SU-DHL-6 (cell line): ENCODE data around the gene MND1.

Experiments
- H2AFZ ChIP-seq: fragments of 200-600 bp; sonication (generic); 2 replicates; pipeline ENCODE4 v1.6.1; 2014; ENCODE audit warnings: low read depth, mild to moderate bottlenecking, moderate library complexity, mixed read lengths, antibody characterized with exemption, low read length; ENCODE audit not compliant: severe bottlenecking
- H3F3A ChIP-seq: fragments of 200-600 bp; shearing (Covaris generic); 2 replicates; pipeline ENCODE4 v1.6.0; 2016; ENCODE audit warnings: antibody characterized with exemption, mild to moderate bottlenecking; ENCODE audit not compliant: insufficient read depth
- H3K27ac ChIP-seq: fragments of 200-600 bp; sonication (generic); 2 replicates; pipeline ENCODE4 v1.5.1; 2016; ENCODE audit warnings: low read depth, mild to moderate bottlenecking, low read length, moderate library complexity, mixed read lengths
- H3K27me3 ChIP-seq: fragments of 200-600 bp; sonication (generic), shearing (Covaris generic); 2 replicates; pipeline ENCODE4 v1.6.0; 2014; ENCODE audit warnings: mild to moderate bottlenecking, low read length
- H3K36me3 ChIP-seq: fragments of 200-600 bp; sonication (generic); 2 replicates; pipeline ENCODE4 v1.6.1; 2014; ENCODE audit warnings: mild to moderate bottlenecking, low read length, mixed read lengths
- H3K4me2 ChIP-seq: fragments of 300-600, 200-600 bp; shearing (Covaris generic), sonication (generic); 2 replicates; pipeline ENCODE4 v1.6.0; 2014; ENCODE audit warnings: low read length, low read depth, mild to moderate bottlenecking; ENCODE audit not compliant: poor library complexity, severe bottlenecking
- H3K4me3 ChIP-seq: fragments of 200-600 bp; sonication (generic); 2 replicates; pipeline ENCODE4 v1.5.1; 2014; ENCODE audit warnings: antibody characterized with exemption, low read length, mild to moderate bottlenecking, mixed read lengths; ENCODE audit not compliant: insufficient read depth, poor library complexity, severe bottlenecking
- H3K79me2 ChIP-seq: fragments of 200-600 bp; sonication (generic); 2 replicates; pipeline ENCODE4 v1.6.1; 2014; ENCODE audit warnings: mild to moderate bottlenecking, low read length, moderate library complexity; ENCODE audit not compliant: insufficient read depth
- H3K9ac ChIP-seq: fragments of 200-600 bp; sonication (generic); 2 replicates; pipeline ENCODE4 v1.7.0; 2014; ENCODE audit warnings: mild to moderate bottlenecking, low read length
- H3K9me2 ChIP-seq: fragments of 200-600 bp; sonication (generic); replicated peaks from 2 replicates; pipeline ENCODE4 v1.6.1; 2014; ENCODE audit warnings: low read length; ENCODE audit not compliant: insufficient read depth
- H3K9me3 ChIP-seq: fragments of 200-600 bp; sonication (generic); 2 replicates; pipeline ENCODE4 v1.6.1; 2014; ENCODE audit warnings: low read length, mixed read lengths; ENCODE audit not compliant: insufficient read depth
- H4K20me1 ChIP-seq: fragments of 200-600 bp; sonication (generic); 2 replicates; pipeline ENCODE4 v1.6.1; 2014; ENCODE audit warnings: low read depth, mild to moderate bottlenecking, antibody characterized with exemption, low read length, moderate library complexity, mixed read lengths
- EZH2phosphoT487 ChIP-seq: fragments of 200-600 bp; sonication (generic), shearing (Covaris generic); conservative IDR thresholded peaks from 2 replicates; pipeline ENCODE4 v1.6.1; 2018; ENCODE audit warnings: mild to moderate bottlenecking, antibody characterized with exemption, low read length, moderate library complexity, mixed read lengths
- TF ChIP-seq, protein P1 (sequence below): fragments of 200-600 bp; sonication (generic); IDR thresholded peaks from one replicate; pipeline ENCODE4 v1.5.1; 2017; ENCODE audit warnings: antibody characterized with exemption, mild to moderate bottlenecking, low read length, moderate library complexity; ENCODE audit not compliant: insufficient read depth, poor library complexity, severe bottlenecking

Gene MND1

DNA sequence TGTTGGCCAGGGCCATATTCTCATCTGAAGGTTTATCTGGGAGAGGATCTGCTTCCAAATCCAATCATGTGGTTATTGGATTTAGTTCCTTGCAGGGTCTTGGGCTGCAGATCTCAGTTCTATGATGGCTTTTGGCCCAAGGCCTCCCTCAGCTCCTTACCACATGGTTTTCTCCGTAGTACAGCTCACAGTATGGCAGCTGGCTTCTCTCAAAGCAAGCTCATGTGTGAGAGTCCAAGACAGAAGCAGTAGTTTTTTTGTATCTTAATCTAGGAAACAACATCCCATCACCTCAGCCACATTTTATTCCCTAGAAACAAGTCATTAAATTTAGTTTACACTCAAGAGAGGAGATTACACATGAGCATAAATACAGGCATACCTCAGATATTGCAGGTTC, 24.5 kb downstream of the MND1 start:
- H4K20me1 ChIP-seq = no peaks in the 10 kb centered on the region
- no peaks in the 10 kb centered on the region for H3K9me3 ChIP-seq
- TF ChIP-seq, protein P1, sequence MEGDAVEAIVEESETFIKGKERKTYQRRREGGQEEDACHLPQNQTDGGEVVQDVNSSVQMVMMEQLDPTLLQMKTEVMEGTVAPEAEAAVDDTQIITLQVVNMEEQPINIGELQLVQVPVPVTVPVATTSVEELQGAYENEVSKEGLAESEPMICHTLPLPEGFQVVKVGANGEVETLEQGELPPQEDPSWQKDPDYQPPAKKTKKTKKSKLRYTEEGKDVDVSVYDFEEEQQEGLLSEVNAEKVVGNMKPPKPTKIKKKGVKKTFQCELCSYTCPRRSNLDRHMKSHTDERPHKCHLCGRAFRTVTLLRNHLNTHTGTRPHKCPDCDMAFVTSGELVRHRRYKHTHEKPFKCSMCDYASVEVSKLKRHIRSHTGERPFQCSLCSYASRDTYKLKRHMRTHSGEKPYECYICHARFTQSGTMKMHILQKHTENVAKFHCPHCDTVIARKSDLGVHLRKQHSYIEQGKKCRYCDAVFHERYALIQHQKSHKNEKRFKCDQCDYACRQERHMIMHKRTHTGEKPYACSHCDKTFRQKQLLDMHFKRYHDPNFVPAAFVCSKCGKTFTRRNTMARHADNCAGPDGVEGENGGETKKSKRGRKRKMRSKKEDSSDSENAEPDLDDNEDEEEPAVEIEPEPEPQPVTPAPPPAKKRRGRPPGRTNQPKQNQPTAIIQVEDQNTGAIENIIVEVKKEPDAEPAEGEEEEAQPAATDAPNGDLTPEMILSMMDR = no peak
- no peak for TF ChIP-seq EZH2phosphoT487
- no peak overlapping the region for H3K4me2 ChIP-seq
- H3K9ac ChIP-seq = no peak overlapping the region
- H3K36me3 ChIP-seq = peaks cover 67% of the 10 kb centered on the region
- H3K27me3 ChIP-seq = no peaks in the 10 kb centered on the region
- H3K79me2 ChIP-seq = no peaks in the 10 kb centered on the region
- H3K27ac ChIP-seq = no peak overlapping the region
- H3K4me3 ChIP-seq = no peak overlapping the region
- H2AFZ ChIP-seq = no peak overlapping the region
- no peaks in the 10 kb centered on the region for H3K9me2 ChIP-seq
- no peaks in the 10 kb centered on the region for H3F3A ChIP-seq

DNA sequence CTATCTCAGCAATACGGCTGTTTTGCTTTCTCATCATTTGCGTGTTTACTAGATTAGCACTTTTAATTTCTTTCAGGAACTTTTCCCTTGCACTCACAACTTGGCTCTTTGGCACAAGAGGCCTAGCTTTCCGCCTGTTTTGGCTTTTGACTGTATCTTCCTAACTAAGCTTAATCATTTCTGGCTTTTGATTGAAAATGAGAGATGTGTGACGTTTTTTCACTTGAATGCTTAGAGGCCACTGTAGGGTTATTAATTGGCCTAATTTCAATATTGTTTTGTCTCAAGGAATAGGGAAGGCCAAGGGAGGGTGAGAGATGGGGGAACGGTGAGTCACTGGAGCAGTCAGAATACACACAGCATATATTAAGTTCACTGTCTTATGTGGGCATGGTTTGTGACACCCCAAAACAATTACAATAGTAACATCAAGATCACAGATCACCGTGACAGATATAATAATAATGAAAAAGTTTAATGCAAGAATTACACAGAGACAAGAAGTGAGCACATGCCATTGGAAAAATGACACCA, 27.3 kb downstream of the MND1 start:
- H3K9me2 ChIP-seq = no peaks in the 10 kb centered on the region
- no peak overlapping the region for H3K4me3 ChIP-seq
- H4K20me1 ChIP-seq = no peaks in the 10 kb centered on the region
- H2AFZ ChIP-seq = no peak overlapping the region
- peaks cover 15% of the 10 kb centered on the region for H3F3A ChIP-seq
- H3K4me2 ChIP-seq = no peak overlapping the region
- peaks cover 56% of the 10 kb centered on the region for H3K36me3 ChIP-seq
- H3K79me2 ChIP-seq = peaks cover 6% of the 10 kb centered on the region; the same call in 1 of the 2 replicates
- TF ChIP-seq, protein P1 = no peak
- TF ChIP-seq EZH2phosphoT487 = no peak
- H3K9ac ChIP-seq = no peak overlapping the region
- no peaks in the 10 kb centered on the region for H3K27me3 ChIP-seq
- no peaks in the 10 kb centered on the region for H3K9me3 ChIP-seq
- H3K27ac ChIP-seq = no peak overlapping the region

DNA sequence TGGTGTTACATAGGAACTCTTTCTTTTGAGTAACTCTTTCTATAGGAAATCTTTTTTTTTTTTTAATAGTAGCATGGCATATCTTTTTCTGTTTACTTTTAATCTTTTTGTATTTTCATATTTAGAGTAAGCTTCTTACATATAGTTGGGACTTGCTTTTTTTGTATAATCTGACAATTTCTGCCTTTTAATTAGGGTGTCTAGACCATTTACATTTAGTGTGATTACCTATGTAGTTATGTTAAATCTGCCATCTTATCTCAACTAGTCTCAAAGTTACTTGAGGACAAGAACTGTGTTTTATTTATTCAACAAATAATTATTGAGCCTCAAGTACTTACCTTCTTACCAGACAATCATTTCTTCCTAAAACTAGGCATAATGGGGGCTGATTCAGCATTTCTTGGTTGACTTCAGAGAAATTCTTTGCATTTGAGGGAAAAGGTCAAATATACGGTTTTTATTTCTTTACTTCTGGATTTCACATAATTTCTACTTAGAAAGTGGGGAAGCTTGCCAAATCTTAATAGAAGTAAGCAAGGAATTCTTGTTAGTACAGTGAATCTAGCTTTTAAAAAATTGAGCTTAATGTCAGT, 28.6 kb downstream of the MND1 start:
- H3K4me2 ChIP-seq = no peak overlapping the region
- H4K20me1 ChIP-seq = no peaks in the 10 kb centered on the region
- H3K4me3 ChIP-seq = no peak overlapping the region
- peaks cover 44% of the 10 kb centered on the region for H3K36me3 ChIP-seq
- H3K27ac ChIP-seq = no peak overlapping the region
- H3K9me3 ChIP-seq = no peaks in the 10 kb centered on the region
- H3K27me3 ChIP-seq = no peaks in the 10 kb centered on the region
- H3K9ac ChIP-seq = no peak overlapping the region
- peaks cover 19% of the 10 kb centered on the region for H3F3A ChIP-seq
- no peaks in the 10 kb centered on the region for H3K9me2 ChIP-seq
- no peak for TF ChIP-seq EZH2phosphoT487
- TF ChIP-seq, protein P1 = no peak
- no peak overlapping the region for H2AFZ ChIP-seq
- peaks cover 6% of the 10 kb centered on the region; the same call in 1 of the 2 replicates for H3K79me2 ChIP-seq
